Measurements from ENCODE around the gene ATP4A.
"Not testable (repeated sequence)": the region's sequence is repeated elsewhere in the genome, so short reads cannot be mapped to it uniquely, and the experiment has no call there.

The ATP4A gene

GRCh38 chr19:35563207-35563829 is at the start of gene ATP4A:
TSS of gene ATP4A (minus strand) at chr19:35563658. CDS start at chr19:35563629, 29 bp downstream.
- DNase-seq: no peak

GRCh38 chr19:35612559-35613321 is 49.3 kb upstream of the ATP4A start, which contains the start of gene HAUS5:
TSS of gene HAUS5 (plus strand) at chr19:35612735. CDS start at chr19:35612795, 60 bp downstream.
- peak; percentile 91 for DNase-seq

GRCh38 chr19:35612224-35612558 is 48.7 kb upstream of the ATP4A start:
- DNase-seq: no peak

GRCh38 chr19:35609851-35610353 is 46.4 kb upstream of the ATP4A start:
- DNase-seq: no peak

GRCh38 chr19:35608251-35608650 is 44.8 kb upstream of the ATP4A start:
- DNase-seq: no peak

GRCh38 chr19:35607661-35608060 is 44.2 kb upstream of the ATP4A start:
- DNase-seq: no peak

GRCh38 chr19:35607170-35607569 is 43.7 kb upstream of the ATP4A start:
- not testable (repeated sequence) for DNase-seq

GRCh38 chr19:35604436-35604835 is 41.0 kb upstream of the ATP4A start:
- not testable (repeated sequence) for DNase-seq

- DNase-seq: no peak
These were observed 38.5 kb upstream of the ATP4A start for GRCh38 chr19:35601971-35602370.

- peak; percentile 6 for DNase-seq
These were observed 33.0 kb upstream of the ATP4A start for GRCh38 chr19:35596366-35596999.

- DNase-seq: no peak
These were observed 32.5 kb upstream of the ATP4A start for GRCh38 chr19:35595928-35596327.

- DNase-seq: not testable (repeated sequence)
These were observed 31.6 kb upstream of the ATP4A start for GRCh38 chr19:35595026-35595425.

GRCh38 chr19:35592226-35592625 is 28.8 kb upstream of the ATP4A start:
- peak; percentile 10 for DNase-seq

- no peak for DNase-seq
These were observed 27.4 kb upstream of the ATP4A start for GRCh38 chr19:35590875-35591274.

- no peak for DNase-seq
These were observed 23.9 kb upstream of the ATP4A start for GRCh38 chr19:35587321-35587720.

GRCh38 chr19:35585848-35586247 is 22.4 kb upstream of the ATP4A start, which contains the start of gene PMIS2:
TSS of gene PMIS2 (plus strand) at chr19:35586173. CDS start at chr19:35586260, 87 bp downstream.
- peak; percentile 3 for DNase-seq

- no peak for DNase-seq
These were observed 19.3 kb upstream of the ATP4A start for GRCh38 chr19:35582760-35583159.

GRCh38 chr19:35578707-35579106 is 15.2 kb upstream of the ATP4A start:
- no peak for DNase-seq

- DNase-seq: no peak
These were observed 14.5 kb upstream of the ATP4A start for GRCh38 chr19:35577918-35578317.

- DNase-seq: no peak
These were observed 8.0 kb upstream of the ATP4A start for GRCh38 chr19:35571406-35571965.

GRCh38 chr19:35569281-35569781 is 5.9 kb upstream of the ATP4A start:
- DNase-seq: no peak

- DNase-seq: no peak
These were observed 3.3 kb upstream of the ATP4A start for GRCh38 chr19:35566738-35567137.

Measured in fibroblast of skin of right quadriceps (primary cell).